ENCODE data around the gene CBFA2T2. TPM values are rescaled to one million over a fixed set of nuclear protein-coding genes. Genes with fewer than 3 reads are reported as not detected.

The CBFA2T2 gene
- polyA plus RNA-seq, 1 donor (not counting 4 experiments of a cell fraction or from before 2014, with no cell fraction given), result 6.8 TPM

DNA sequence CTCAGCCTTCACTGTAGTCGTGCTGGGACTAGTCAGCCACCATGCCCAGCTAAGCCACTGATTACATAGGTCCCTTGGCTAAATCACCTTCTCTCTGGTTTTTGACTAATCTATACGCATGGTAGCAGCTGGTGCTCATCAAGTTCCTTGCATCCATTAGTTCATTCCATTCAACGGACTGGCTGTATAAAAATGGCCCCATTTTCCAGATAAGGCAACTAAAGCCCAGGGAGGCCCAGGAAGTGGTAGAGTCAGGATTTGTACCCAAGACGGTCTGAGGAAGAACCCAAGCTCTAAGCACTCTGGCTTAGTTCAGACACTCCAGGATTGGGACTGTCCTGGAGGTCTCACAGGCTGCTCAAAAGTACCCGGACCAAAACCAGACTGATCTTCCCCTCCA lies 191.4 kb downstream of the CBFA2T2 start:
- Histone ChIP-seq H3K4me3 (ENCODE audit: control insufficient read depth in 2 of 3, extremely low read depth in 1 of 3, insufficient read depth in 2 of 3, low read depth in 1 of 3, low read length in 3 of 3) (no peak overlapping the region), H3K4me2 (ENCODE audit: control insufficient read depth, extremely low read depth, insufficient read depth, low read depth, low read length) (no peak overlapping the region), H3K9me3 (ENCODE audit: control insufficient read depth, low read depth, low read length) (no peaks in the 10 kb centered on the region), H3K79me2 (ENCODE audit: control insufficient read depth, insufficient read depth, low read length) (peaks cover 12% of the 10 kb centered on the region), H3K9me1 (ENCODE audit: control insufficient read depth, extremely low read depth, insufficient read depth, low read length) (no peaks in the 10 kb centered on the region), H3K36me3 (ENCODE audit: control insufficient read depth in 2 of 2, extremely low read depth in 1 of 2, insufficient read depth in 2 of 2, low read length in 2 of 2) (no peaks in the 10 kb centered on the region), H3K4me1 (ENCODE audit: control insufficient read depth, extremely low read depth, insufficient read depth, low read length) (peaks cover 11% of the 10 kb centered on the region), H3K27ac (ENCODE audit: control insufficient read depth, insufficient read depth, low read length) (no peak overlapping the region), H3K27me3 (ENCODE audit: control insufficient read depth, extremely low read depth, insufficient read depth, low read length) (no peaks in the 10 kb centered on the region), H3K9ac (ENCODE audit: control insufficient read depth, extremely low read depth, insufficient read depth, low read length) (no peak overlapping the region), H2AFZ (ENCODE audit: control insufficient read depth, low read length) (no peak overlapping the region), H4K20me1 (ENCODE audit: control insufficient read depth, extremely low read depth, insufficient read depth, low read length) (no peaks in the 10 kb centered on the region)
- FAIRE-seq (no peak), DNase-seq (ENCODE audit: low read depth, low spot score) (no peak)
- dilution Hi-C loops (cut with MboI; ENCODE audit: extremely low pct_ligation_motif_present, low sequenced_read_pairs), result no loop called here
- TF ChIP-seq CTCF (optimal IDR thresholded peaks at IDR 0.05 in 1 of 3, IDR thresholded peaks at IDR 0.05 in 1 of 3, conservative IDR thresholded peaks at IDR 0.05 in 1 of 3; ENCODE audit: extremely low read depth in 1 of 3, insufficient read depth in 2 of 3, low read length in 3 of 3) (no peak), EZH2 (IDR thresholded peaks at IDR 0.05; ENCODE audit: low read length) (no peak)

GRCh38 chr20:33681728-33682353 lies 191.9 kb downstream of the CBFA2T2 start:
- Histone ChIP-seq H4K20me1 (ENCODE audit: control insufficient read depth, extremely low read depth, insufficient read depth, low read length) (no peaks in the 10 kb centered on the region), H3K4me1 (ENCODE audit: control insufficient read depth, extremely low read depth, insufficient read depth, low read length) (peaks cover 13% of the 10 kb centered on the region), H3K79me2 (ENCODE audit: control insufficient read depth, insufficient read depth, low read length) (peaks cover 12% of the 10 kb centered on the region), H3K36me3 (ENCODE audit: control insufficient read depth in 2 of 2, extremely low read depth in 1 of 2, insufficient read depth in 2 of 2, low read length in 2 of 2) (no peaks in the 10 kb centered on the region), H3K27ac (ENCODE audit: control insufficient read depth, insufficient read depth, low read length) (no peak overlapping the region), H3K9me1 (ENCODE audit: control insufficient read depth, extremely low read depth, insufficient read depth, low read length) (no peaks in the 10 kb centered on the region), H3K27me3 (ENCODE audit: control insufficient read depth, extremely low read depth, insufficient read depth, low read length) (no peaks in the 10 kb centered on the region), H3K9me3 (ENCODE audit: control insufficient read depth, low read depth, low read length) (no peaks in the 10 kb centered on the region), H2AFZ (ENCODE audit: control insufficient read depth, low read length) (no peak overlapping the region), H3K4me3 (ENCODE audit: control insufficient read depth in 2 of 3, extremely low read depth in 1 of 3, insufficient read depth in 2 of 3, low read depth in 1 of 3, low read length in 3 of 3) (no peak overlapping the region), H3K4me2 (ENCODE audit: control insufficient read depth, extremely low read depth, insufficient read depth, low read depth, low read length) (no peak overlapping the region), H3K9ac (ENCODE audit: control insufficient read depth, extremely low read depth, insufficient read depth, low read length) (no peak overlapping the region)
- DNase-seq (ENCODE audit: low read depth, low spot score) (no peak), FAIRE-seq (no peak)
- dilution Hi-C loops (cut with MboI; ENCODE audit: extremely low pct_ligation_motif_present, low sequenced_read_pairs), result no loop called here
- TF ChIP-seq CTCF (optimal IDR thresholded peaks at IDR 0.05 in 1 of 3, IDR thresholded peaks at IDR 0.05 in 1 of 3, conservative IDR thresholded peaks at IDR 0.05 in 1 of 3; ENCODE audit: extremely low read depth in 1 of 3, insufficient read depth in 2 of 3, low read length in 3 of 3) (no peak), EZH2 (IDR thresholded peaks at IDR 0.05; ENCODE audit: low read length) (no peak)

Data from keratinocyte (primary cell).